Nephron (organoid): Measurements from ENCODE around the gene PCNA.

Source experiments
- H3K27ac Mint-ChIP-seq, 3 experiments: 2 replicates each; pipeline ENCODE4 v1.8.0; 2020; ENCODE audit warnings: mixed read lengths in 3 of 3, mild to moderate bottlenecking in 2 of 3, moderate library complexity in 1 of 3
- H3K27me3 Mint-ChIP-seq: 2 replicates; pipeline ENCODE4 v1.8.0; 2021; ENCODE audit warnings: low read depth, mild to moderate bottlenecking, moderate library complexity, mixed read lengths
- H3K36me3 Mint-ChIP-seq: 2 replicates; pipeline ENCODE4 v1.8.0; 2020; ENCODE audit warnings: low read depth, mixed read lengths
- H3K4me1 Mint-ChIP-seq: 2 replicates; pipeline ENCODE4 v1.8.0; 2020; ENCODE audit warnings: mixed read lengths
- H3K4me3 Mint-ChIP-seq, 3 experiments: 2 replicates each; pipeline ENCODE4 v1.8.0; 2020; ENCODE audit warnings: mild to moderate bottlenecking in 3 of 3, mixed read lengths in 3 of 3, moderate library complexity in 2 of 3
- H3K9me3 Mint-ChIP-seq: 2 replicates; pipeline ENCODE4 v1.8.0; 2020; ENCODE audit warnings: mixed read lengths
- TF ChIP-seq, protein P1 (sequence below), 3 experiments: fragments of 200-600 bp; sonication (generic); IDR thresholded peaks; one replicate each; pipeline ENCODE4 v1.5.0; 2021; ENCODE audit warnings: antibody characterized with exemption in 3 of 3; ENCODE audit not compliant: unreplicated experiment in 3 of 3

Gene PCNA

GRCh38 chr20:5146099-5146668 lies 26.4 kb upstream of the PCNA start:
- no peak overlapping the region for H3K27ac Mint-ChIP-seq
- H3K4me3 Mint-ChIP-seq: no peak overlapping the region
- no peaks in the 10 kb centered on the region for H3K27me3 Mint-ChIP-seq
- peaks cover 27% of the 10 kb centered on the region for H3K4me1 Mint-ChIP-seq
- peaks cover 13% of the 10 kb centered on the region for H3K36me3 Mint-ChIP-seq
- TF ChIP-seq, protein P1, sequence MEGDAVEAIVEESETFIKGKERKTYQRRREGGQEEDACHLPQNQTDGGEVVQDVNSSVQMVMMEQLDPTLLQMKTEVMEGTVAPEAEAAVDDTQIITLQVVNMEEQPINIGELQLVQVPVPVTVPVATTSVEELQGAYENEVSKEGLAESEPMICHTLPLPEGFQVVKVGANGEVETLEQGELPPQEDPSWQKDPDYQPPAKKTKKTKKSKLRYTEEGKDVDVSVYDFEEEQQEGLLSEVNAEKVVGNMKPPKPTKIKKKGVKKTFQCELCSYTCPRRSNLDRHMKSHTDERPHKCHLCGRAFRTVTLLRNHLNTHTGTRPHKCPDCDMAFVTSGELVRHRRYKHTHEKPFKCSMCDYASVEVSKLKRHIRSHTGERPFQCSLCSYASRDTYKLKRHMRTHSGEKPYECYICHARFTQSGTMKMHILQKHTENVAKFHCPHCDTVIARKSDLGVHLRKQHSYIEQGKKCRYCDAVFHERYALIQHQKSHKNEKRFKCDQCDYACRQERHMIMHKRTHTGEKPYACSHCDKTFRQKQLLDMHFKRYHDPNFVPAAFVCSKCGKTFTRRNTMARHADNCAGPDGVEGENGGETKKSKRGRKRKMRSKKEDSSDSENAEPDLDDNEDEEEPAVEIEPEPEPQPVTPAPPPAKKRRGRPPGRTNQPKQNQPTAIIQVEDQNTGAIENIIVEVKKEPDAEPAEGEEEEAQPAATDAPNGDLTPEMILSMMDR (IDR thresholded peaks at IDR 0.05; ENCODE audit: unreplicated experiment in 3 of 3): no peak
- no peaks in the 10 kb centered on the region for H3K9me3 Mint-ChIP-seq

- Mint-ChIP-seq H3K4me3 (no peak overlapping the region), H3K27me3 (no peaks in the 10 kb centered on the region), H3K9me3 (no peaks in the 10 kb centered on the region), H3K4me1 (peaks cover 24% of the 10 kb centered on the region), H3K36me3 (peaks cover 13% of the 10 kb centered on the region), H3K27ac (peak overlapping the region in 1 of 3 experiments; percentile 10)
- TF ChIP-seq, protein P1 (IDR thresholded peaks at IDR 0.05; ENCODE audit: unreplicated experiment in 3 of 3): no peak
These were observed 25.8 kb upstream of the PCNA start for GRCh38 chr20:5145365-5146098.

DNA sequence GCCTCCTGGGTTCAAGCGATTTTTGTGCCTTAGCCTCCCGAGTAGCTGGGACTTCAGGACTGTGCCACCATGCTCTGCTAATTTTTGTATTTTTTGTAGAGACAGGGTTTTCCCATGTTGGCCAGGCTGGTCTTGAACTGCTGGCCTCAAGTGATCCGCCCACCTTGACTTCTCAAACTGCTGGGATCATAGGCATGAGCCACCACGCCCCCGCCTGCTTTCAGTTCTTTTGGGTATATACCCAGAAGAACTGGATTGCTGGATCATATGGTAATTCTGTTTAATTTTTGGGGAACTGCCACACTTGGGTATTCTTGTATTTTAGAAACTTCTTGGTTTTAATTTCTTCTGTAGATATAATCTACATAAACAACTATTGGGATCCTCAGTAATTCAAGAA lies 24.1 kb upstream of the PCNA start:
- H3K36me3 Mint-ChIP-seq: peaks cover 13% of the 10 kb centered on the region
- TF ChIP-seq, protein P1 (IDR thresholded peaks at IDR 0.05; ENCODE audit: unreplicated experiment in 3 of 3): no peak
- H3K4me3 Mint-ChIP-seq: no peak overlapping the region
- H3K4me1 Mint-ChIP-seq: peaks cover 20% of the 10 kb centered on the region
- H3K9me3 Mint-ChIP-seq: no peaks in the 10 kb centered on the region
- no peaks in the 10 kb centered on the region for H3K27me3 Mint-ChIP-seq
- no peak overlapping the region for H3K27ac Mint-ChIP-seq

DNA sequence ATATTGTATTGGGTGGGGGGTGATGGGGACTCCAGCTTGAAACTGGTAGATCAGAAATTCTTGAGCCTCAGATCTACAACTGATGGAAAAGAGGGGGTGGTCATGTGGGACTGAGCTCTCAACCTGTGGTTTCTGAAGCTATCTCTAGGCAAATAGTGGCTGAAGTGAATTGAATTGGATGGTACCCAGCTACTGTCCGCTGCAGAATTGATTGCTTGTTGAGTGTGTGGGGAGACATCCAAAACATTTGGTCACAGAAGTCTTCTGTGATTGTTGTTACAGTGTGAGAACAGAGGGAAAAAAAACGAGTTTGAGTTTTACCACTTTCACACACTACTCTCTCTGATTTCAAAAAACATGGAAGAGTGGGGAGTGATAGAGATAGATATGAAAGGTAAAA lies 21.9 kb upstream of the PCNA start:
- Mint-ChIP-seq H3K27ac (no peak overlapping the region), H3K4me1 (peaks cover 11% of the 10 kb centered on the region), H3K9me3 (no peaks in the 10 kb centered on the region), H3K4me3 (no peak overlapping the region), H3K36me3 (peaks cover 10% of the 10 kb centered on the region), H3K27me3 (no peaks in the 10 kb centered on the region)
- TF ChIP-seq, protein P1 (IDR thresholded peaks at IDR 0.05; ENCODE audit: unreplicated experiment in 3 of 3): no peak

DNA sequence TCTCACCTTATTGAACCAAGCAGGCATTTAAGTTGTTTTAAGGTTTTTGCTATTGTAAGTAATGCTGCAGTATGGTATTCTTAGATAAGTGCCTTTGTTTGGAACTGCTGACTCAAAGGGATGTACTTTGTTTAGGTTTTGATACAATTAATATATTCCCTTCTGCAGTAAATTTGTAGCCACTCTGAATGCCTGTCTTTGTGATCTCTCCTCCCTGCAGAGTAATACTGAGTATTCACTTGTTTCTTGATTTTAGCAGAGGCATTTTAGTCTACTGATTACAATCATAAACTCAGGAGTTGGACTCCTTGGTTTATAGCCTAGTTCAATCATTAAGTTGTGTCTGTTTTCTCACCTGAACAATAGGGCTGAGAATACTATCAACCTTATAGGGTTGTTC lies 20.4 kb upstream of the PCNA start:
- Mint-ChIP-seq H3K4me1 (peaks cover 12% of the 10 kb centered on the region), H3K9me3 (no peaks in the 10 kb centered on the region)

More for the DNA sequence above, 20.4 kb upstream of the PCNA start:
- Mint-ChIP-seq H3K27me3 (no peaks in the 10 kb centered on the region), H3K4me3 (no peak overlapping the region), H3K36me3 (peaks cover 9% of the 10 kb centered on the region), H3K27ac (no peak overlapping the region)
- TF ChIP-seq, protein P1 (IDR thresholded peaks at IDR 0.05; ENCODE audit: unreplicated experiment in 3 of 3): no peak
